ENCODE data around the gene TRIM36.

DNA sequence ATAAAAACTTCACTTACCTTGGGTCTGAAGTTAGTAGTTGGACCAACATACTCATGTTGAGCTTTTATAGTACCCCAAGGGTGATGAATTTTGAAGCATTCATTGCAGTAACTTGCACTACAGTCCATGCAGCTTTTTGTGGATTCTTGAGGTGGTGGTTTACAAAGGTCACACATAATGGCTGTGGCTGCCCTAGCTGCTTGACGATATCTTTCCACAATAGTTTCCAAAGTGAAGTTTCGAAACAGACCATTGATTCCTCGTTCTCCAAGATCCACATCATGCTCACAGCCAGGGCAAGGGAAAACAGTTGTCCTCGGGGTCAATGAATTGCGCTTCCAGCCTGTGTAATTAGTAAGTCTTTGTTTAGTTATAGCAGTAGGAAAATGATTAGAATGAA, 22.7 kb downstream of the TRIM36 start:
- TF ChIP-seq, protein P1, sequence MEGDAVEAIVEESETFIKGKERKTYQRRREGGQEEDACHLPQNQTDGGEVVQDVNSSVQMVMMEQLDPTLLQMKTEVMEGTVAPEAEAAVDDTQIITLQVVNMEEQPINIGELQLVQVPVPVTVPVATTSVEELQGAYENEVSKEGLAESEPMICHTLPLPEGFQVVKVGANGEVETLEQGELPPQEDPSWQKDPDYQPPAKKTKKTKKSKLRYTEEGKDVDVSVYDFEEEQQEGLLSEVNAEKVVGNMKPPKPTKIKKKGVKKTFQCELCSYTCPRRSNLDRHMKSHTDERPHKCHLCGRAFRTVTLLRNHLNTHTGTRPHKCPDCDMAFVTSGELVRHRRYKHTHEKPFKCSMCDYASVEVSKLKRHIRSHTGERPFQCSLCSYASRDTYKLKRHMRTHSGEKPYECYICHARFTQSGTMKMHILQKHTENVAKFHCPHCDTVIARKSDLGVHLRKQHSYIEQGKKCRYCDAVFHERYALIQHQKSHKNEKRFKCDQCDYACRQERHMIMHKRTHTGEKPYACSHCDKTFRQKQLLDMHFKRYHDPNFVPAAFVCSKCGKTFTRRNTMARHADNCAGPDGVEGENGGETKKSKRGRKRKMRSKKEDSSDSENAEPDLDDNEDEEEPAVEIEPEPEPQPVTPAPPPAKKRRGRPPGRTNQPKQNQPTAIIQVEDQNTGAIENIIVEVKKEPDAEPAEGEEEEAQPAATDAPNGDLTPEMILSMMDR (IDR thresholded peaks at IDR 0.05), result no peak
- no peak for TF ChIP-seq POLR2A (IDR thresholded peaks at IDR 0.05)

All from testis (tissue), 2 donors.